Measurements from ENCODE around the gene ACP7. TPM values are rescaled to one million over a fixed set of nuclear protein-coding genes. Genes with fewer than 3 reads are reported as not detected.

ACP7 gene
- total and polyA plus RNA-seq, 3 donors from 2014 or later: not detected

DNA sequence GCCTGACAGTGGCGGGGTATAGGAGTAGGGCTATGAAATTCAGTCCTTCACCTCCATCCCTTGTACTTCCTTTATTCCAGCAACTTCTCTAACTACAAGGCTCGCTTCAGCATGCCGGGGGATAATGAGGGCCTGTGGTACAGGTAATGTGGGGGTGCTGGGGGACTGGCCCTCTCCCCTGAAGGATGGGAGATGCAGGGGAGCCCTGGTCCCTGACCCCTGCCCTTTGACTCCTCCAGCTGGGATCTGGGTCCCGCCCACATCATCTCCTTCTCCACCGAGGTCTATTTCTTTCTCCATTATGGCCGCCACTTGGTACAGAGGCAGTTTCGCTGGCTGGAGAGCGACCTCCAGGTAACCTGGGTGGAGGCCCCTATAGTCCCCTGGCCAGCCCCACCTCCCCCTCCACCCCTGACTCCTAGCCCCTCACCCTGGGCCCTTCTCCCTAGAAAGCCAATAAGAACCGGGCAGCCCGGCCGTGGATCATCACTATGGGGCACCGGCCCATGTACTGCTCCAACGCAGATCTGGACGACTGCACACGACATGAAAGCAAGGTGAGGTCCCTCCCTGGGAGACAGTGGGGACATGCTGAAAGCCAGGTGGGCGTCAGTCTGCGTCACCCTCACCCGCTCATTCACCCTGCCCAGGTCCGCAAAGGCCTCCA lies 16.5 kb downstream of the ACP7 start:
- Histone ChIP-seq H3K9me3 (no peaks in the 10 kb centered on the region), H3K27ac (no peak overlapping the region), H3K27me3 (no peaks in the 10 kb centered on the region), H3K4me3 (no peak overlapping the region), H3K4me1 (peaks cover 8% of the 10 kb centered on the region), H3K36me3 (ENCODE audit: low read depth, missing control alignments) (no peaks in the 10 kb centered on the region)
- TF ChIP-seq POLR2A (IDR thresholded peaks at IDR 0.05): no peak
- TF ChIP-seq, protein P1, sequence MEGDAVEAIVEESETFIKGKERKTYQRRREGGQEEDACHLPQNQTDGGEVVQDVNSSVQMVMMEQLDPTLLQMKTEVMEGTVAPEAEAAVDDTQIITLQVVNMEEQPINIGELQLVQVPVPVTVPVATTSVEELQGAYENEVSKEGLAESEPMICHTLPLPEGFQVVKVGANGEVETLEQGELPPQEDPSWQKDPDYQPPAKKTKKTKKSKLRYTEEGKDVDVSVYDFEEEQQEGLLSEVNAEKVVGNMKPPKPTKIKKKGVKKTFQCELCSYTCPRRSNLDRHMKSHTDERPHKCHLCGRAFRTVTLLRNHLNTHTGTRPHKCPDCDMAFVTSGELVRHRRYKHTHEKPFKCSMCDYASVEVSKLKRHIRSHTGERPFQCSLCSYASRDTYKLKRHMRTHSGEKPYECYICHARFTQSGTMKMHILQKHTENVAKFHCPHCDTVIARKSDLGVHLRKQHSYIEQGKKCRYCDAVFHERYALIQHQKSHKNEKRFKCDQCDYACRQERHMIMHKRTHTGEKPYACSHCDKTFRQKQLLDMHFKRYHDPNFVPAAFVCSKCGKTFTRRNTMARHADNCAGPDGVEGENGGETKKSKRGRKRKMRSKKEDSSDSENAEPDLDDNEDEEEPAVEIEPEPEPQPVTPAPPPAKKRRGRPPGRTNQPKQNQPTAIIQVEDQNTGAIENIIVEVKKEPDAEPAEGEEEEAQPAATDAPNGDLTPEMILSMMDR (IDR thresholded peaks at IDR 0.05): no peak
- intact Hi-C loops (cut with DNase I; ENCODE audit: low total_unique reads): no loop called here
- DNase-seq: no peak
- WGBS, 2 donors: 87 to 88% methylated on average over 9 to 19 of the region's 19 CpGs

DNA sequence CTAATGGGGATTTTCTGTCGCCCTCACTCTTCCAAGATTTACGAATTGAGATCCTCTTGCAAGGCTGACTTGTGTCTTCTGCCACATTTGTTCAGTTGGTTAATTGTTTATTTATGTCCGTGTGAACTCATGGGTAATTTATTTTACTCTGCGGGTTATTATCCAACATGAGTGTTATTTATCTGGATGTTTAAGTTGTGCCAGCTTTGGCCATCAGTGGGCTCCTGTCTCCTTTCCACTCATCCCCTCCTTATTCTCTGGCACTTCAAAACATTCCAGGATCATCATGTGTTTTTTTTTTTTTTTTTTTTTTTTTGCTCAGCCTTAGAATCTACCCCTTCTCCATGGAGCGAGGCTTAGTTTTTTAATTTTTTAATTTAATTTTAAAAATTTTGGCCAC lies 19.0 kb downstream of the ACP7 start:
- no peak overlapping the region for H3K4me3 ChIP-seq
- no peak overlapping the region for H3K27ac ChIP-seq
- 46 to 74% methylated on average over 5 of the region's 5 CpGs for WGBS, 2 donors
- TF ChIP-seq, protein P1 (IDR thresholded peaks at IDR 0.05): no peak
- no peak for TF ChIP-seq POLR2A (IDR thresholded peaks at IDR 0.05)
- H3K4me1 ChIP-seq: peaks cover 9% of the 10 kb centered on the region
- no peaks in the 10 kb centered on the region for H3K9me3 ChIP-seq
- intact Hi-C loops (cut with DNase I; ENCODE audit: low total_unique reads): no loop called here
- H3K36me3 ChIP-seq (ENCODE audit: low read depth, missing control alignments): no peaks in the 10 kb centered on the region
- H3K27me3 ChIP-seq: no peaks in the 10 kb centered on the region
- DNase-seq: no peak

DNA sequence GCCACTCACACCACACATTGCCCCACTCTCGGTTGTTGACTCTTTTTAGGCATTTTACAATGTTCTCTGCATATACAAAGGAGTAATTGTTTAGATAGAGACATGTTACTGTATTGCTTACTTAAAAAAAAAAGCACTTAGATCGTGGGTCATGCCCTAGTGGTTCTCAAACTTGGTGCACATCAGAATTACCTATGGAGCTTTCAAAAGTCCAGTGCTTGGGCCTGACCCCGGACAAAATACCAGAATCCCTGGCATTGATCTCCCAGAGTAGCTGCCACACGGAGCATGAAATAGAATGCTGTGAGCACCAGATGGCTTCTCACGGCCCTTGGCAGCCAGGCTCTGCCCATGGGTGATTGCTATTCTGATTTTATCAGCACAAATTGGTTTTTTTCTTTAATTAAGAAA lies 20.0 kb downstream of the ACP7 start:
- Histone ChIP-seq H3K4me1 (peaks cover 9% of the 10 kb centered on the region), H3K27ac (no peak overlapping the region), H3K36me3 (ENCODE audit: low read depth, missing control alignments) (no peaks in the 10 kb centered on the region), H3K9me3 (no peaks in the 10 kb centered on the region), H3K27me3 (no peaks in the 10 kb centered on the region), H3K4me3 (no peak overlapping the region)
- TF ChIP-seq POLR2A (IDR thresholded peaks at IDR 0.05): no peak
- TF ChIP-seq, protein P1 (IDR thresholded peaks at IDR 0.05): no peak
- DNase-seq: no peak
- intact Hi-C loops (cut with DNase I; ENCODE audit: low total_unique reads): no loop called here
- WGBS, 2 donors: 72 to 73% methylated on average over 5 of the region's 5 CpGs

DNA sequence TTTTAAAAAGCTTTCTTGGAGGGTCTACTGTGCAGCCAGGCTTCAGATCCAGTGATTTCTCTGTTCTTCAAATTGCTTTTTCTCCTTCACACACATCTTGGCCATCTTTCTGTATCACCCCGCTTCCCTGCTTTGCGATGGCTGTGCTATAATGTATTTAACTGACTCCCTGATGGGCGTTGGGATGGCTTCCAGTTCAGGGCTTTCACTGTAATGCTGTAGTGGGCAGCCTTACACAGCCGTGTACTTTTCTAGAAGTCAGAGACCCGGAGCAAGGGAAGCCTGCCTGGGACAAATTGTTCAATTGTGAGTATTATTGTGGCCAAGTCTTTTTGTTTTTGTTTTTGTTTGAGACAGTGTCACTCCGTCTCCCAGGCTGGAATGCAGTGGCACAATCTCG lies 22.0 kb downstream of the ACP7 start:
- H3K4me3 ChIP-seq: no peak overlapping the region
- TF ChIP-seq, protein P1 (IDR thresholded peaks at IDR 0.05): no peak
- TF ChIP-seq POLR2A (IDR thresholded peaks at IDR 0.05): no peak
- H3K27ac ChIP-seq: peak overlapping the region in 1 of 2 donors; percentile 30
- WGBS, 2 donors: 31 to 36% methylated on average over 7 of the region's 7 CpGs
- intact Hi-C loops (cut with DNase I; ENCODE audit: low total_unique reads): no loop called here
- no peaks in the 10 kb centered on the region for H3K27me3 ChIP-seq
- no peak for DNase-seq
- peaks cover 9% of the 10 kb centered on the region for H3K4me1 ChIP-seq
- no peaks in the 10 kb centered on the region for H3K36me3 ChIP-seq (ENCODE audit: low read depth, missing control alignments)
- no peaks in the 10 kb centered on the region for H3K9me3 ChIP-seq

DNA sequence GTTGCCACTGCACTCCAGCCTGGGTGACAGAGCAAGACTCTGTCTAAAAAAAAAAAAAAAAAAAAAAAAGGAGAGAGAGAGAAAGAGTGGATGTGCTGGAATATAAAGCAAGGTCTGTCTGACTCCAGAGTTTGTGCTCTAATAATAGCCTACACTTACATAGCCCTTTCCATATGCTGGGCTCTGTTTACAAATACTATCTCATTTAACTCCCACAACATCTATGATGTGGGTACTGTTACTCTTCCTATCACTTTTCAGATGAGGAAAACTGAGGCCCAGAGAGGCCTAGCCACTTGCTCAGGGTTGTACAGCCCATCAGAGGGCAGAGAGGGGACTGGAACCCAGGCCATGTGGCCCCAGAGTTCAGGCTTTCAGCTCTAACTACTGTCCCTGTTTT lies 25.5 kb downstream of the ACP7 start:
- H3K9me3 ChIP-seq: no peaks in the 10 kb centered on the region
- no peaks in the 10 kb centered on the region for H3K27me3 ChIP-seq
- intact Hi-C loops (cut with DNase I; ENCODE audit: low total_unique reads): no loop called here
- no peak overlapping the region for H3K4me3 ChIP-seq
- TF ChIP-seq, protein P1 (IDR thresholded peaks at IDR 0.05): no peak
- TF ChIP-seq POLR2A (IDR thresholded peaks at IDR 0.05): no peak
- no peak for DNase-seq
- H3K36me3 ChIP-seq (ENCODE audit: low read depth, missing control alignments): no peaks in the 10 kb centered on the region
- peaks cover 14% of the 10 kb centered on the region for H3K4me1 ChIP-seq
- no peak overlapping the region for H3K27ac ChIP-seq
